AG09309 (cell line): ENCODE data around the gene CST4.
A peak's percentile ranks its signal among the peaks of the same experiment; 100 is the strongest.

ENCODE experiments used
- DNase-seq: peaks from one replicate; pipeline ENCODE4 v3.0.0-alpha.2; 2010; ENCODE audit warnings: low read depth
- H3K4me3 ChIP-seq: 2 replicates; pipeline ENCODE4 v1.5.1; 2011; ENCODE audit warnings: mild to moderate bottlenecking, low read depth, low read length, moderate library complexity; ENCODE audit not compliant: control insufficient read depth
- TF ChIP-seq, protein P1 (sequence below): IDR thresholded peaks from 2 replicates; pipeline ENCODE4 v1.5.1; 2011; ENCODE audit warnings: mild to moderate bottlenecking, low read depth, low read length, inconsistent platforms; ENCODE audit not compliant: insufficient read depth, control insufficient read depth; ENCODE audit errors: missing control alignments

The CST4 gene

DNA sequence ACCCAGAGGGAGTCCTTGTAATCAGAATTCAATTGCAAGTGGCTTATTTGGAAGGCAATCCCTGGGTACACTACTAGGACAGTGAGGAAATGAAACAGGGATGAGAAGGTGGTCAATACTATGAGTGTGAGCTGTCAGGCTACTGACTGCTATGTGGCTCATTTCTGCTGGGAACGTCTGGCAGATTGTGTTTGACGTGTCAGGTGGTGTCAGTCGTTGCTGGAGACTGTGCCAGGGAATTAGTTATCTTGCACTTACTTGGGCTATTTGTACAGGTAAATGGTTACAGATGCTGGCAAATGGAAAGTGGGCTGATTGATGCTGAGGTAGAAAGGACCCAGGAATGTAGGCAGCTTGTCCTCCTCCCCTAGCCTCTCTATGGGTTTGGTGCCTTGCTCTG lies 17.4 kb downstream of the CST4 start:
- TF ChIP-seq, protein P1, sequence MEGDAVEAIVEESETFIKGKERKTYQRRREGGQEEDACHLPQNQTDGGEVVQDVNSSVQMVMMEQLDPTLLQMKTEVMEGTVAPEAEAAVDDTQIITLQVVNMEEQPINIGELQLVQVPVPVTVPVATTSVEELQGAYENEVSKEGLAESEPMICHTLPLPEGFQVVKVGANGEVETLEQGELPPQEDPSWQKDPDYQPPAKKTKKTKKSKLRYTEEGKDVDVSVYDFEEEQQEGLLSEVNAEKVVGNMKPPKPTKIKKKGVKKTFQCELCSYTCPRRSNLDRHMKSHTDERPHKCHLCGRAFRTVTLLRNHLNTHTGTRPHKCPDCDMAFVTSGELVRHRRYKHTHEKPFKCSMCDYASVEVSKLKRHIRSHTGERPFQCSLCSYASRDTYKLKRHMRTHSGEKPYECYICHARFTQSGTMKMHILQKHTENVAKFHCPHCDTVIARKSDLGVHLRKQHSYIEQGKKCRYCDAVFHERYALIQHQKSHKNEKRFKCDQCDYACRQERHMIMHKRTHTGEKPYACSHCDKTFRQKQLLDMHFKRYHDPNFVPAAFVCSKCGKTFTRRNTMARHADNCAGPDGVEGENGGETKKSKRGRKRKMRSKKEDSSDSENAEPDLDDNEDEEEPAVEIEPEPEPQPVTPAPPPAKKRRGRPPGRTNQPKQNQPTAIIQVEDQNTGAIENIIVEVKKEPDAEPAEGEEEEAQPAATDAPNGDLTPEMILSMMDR: no peak
- no peak overlapping the region for H3K4me3 ChIP-seq
- no peak for DNase-seq

DNA sequence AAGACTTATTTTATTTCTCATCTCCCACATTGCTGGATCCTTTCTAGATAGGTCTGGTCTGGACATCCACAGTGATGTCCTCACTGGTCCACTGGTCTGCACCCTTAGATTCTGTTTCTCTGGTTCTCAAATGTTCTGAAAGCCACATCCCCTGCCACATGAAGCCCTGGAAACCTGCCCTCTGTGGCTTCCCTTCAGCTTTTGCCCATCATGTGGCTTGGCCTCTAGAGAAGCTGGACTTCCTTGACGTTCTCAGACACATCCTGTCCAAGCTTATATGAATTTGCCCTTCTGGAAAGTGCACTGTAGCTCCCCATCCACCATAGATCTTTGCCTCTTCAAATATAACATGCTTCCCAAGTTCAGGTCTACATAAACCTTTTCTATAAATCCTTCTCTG lies 18.5 kb downstream of the CST4 start:
- no peak for DNase-seq
- TF ChIP-seq, protein P1: no peak
- no peak overlapping the region for H3K4me3 ChIP-seq

DNA sequence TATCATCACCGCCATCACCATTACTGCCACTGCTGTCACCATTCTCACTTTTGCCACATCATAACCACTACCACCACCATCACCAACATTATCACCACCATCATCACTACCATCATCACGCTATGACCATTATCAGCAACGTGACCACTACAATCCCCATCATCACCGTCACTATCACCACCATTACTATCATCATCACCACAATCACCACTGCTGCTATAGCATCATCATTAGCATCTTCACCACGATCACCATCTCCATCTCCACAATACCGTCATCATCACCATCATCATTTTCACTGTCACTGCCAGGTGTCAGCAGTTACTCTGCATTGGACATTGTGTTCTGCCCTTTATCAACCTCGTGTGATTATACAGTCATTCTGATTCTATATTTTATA lies 19.0 kb downstream of the CST4 start:
- H3K4me3 ChIP-seq: no peak overlapping the region
- TF ChIP-seq, protein P1: no peak
- DNase-seq: no peak

DNA sequence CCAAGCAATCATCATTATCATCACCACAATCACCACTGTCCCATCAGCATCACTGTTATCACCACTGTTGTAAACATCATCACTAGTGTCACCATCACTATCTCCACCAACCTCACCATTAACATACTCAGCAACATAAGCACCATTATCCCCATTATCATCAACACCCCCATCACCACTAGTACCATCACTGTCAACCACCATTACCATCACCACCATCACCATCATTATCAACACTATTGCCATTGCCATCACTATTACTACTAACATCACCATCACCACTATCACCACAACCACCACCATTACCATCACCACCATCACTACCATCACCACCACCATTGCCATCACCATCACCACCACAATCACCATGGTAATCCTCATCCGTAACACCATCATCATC lies 19.5 kb downstream of the CST4 start:
- no peak overlapping the region for H3K4me3 ChIP-seq
- TF ChIP-seq, protein P1: no peak
- no peak for DNase-seq

DNA sequence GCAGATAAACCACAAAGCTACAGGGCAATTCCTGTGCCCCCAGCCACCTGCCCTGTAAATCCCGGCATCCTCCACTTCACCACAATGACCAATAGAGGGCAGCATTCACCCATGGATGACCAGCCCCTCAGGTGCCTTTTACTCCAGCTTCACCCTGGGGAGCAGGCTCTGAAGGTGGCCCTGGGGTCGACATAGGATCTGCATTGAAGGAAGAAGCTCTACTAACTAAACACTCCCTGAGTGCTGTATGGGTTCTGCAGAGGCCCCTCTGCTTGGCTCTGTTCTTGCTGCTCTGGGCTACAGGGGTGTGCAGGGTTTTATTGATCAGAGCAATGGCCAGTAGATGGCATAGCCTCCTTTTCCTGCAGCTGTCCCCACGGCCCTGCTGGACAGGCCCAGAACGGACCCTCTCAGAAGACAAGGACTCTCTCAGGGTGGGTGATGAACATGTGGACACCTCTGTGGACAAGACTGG lies 20.3 kb downstream of the CST4 start:
- no peak overlapping the region for H3K4me3 ChIP-seq
- TF ChIP-seq, protein P1: peak; percentile 89
- DNase-seq: no peak

DNA sequence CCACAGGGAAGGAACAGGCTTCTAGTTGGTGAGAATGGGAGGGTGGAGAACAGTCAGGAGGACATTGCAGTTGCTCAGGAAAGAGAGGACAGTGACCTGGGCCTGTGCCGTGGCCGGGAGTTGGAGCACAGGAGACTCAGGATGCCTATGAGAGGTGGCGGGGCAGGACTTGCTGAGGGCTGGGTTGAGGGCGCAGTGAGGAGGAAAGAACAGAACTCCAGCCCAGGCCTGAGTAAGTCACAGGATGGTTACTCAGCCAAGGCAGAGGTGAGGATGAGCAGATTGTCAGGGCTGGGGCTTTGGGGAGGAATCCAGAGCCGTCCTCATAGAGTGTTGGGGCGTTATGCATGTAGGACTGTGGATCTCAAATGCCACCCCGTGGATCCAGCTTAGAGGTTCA lies 21.2 kb downstream of the CST4 start:
- DNase-seq: no peak
- TF ChIP-seq, protein P1: no peak
- no peak overlapping the region for H3K4me3 ChIP-seq

DNA sequence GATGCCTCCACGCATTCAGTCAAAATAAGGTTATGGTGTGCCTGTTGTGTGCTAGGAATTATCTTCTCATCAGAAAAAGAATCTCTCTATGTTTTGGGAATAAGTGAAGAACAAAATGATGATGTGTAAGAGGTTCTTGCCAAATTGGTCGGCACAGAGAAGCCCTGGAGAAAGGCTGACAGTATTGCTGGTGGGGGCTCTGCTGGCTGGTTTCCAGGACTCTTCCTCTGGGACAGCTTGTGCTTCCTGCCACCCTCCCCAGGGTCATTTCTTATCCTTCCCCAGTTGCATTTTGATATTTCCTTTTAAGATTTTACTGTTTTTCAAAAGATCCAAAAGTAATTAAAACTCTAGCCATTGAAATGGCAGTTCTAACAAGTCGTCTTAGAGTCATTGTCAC lies 22.1 kb downstream of the CST4 start:
- TF ChIP-seq, protein P1: no peak
- DNase-seq: no peak
- no peak overlapping the region for H3K4me3 ChIP-seq
